GM20431 (cell line): ENCODE measurements around the gene GOLGB1.

ENCODE experiments used
- in situ Hi-C: fragments of 300-500 bp; cut with MseI, MboI; formaldehyde crosslinking; loops from one replicate; pipeline ENCODE4 v1.15.0; 2020; ENCODE audit warnings: low sequenced_read_pairs; ENCODE audit not compliant: unreplicated experiment

The GOLGB1 gene

GRCh38 chr3:121645054-121645453 lies 104.5 kb downstream of the GOLGB1 start:
- in situ Hi-C loops, result no loop called here

- in situ Hi-C loops, result no loop called here
These were observed 106.8 kb downstream of the GOLGB1 start for GRCh38 chr3:121642601-121643314.

- in situ Hi-C loops, result no loop called here
These were observed 108.4 kb downstream of the GOLGB1 start for GRCh38 chr3:121641127-121641526.

GRCh38 chr3:121637922-121638321 lies 111.6 kb downstream of the GOLGB1 start:
- in situ Hi-C loops, result no loop called here

- in situ Hi-C loops, result no loop called here
These were observed 119.2 kb downstream of the GOLGB1 start for GRCh38 chr3:121630355-121630754.

GRCh38 chr3:121629601-121630000 lies 119.9 kb downstream of the GOLGB1 start:
- in situ Hi-C loops, result no loop called here

GRCh38 chr3:121627622-121628021 lies 121.9 kb downstream of the GOLGB1 start:
- in situ Hi-C loops, result no loop called here

- in situ Hi-C loops, result no loop called here
These were observed 122.3 kb downstream of the GOLGB1 start for GRCh38 chr3:121627211-121627610.

GRCh38 chr3:121626495-121626894 lies 123.0 kb downstream of the GOLGB1 start:
- in situ Hi-C loops, result no loop called here

GRCh38 chr3:121624147-121624899 lies 125.2 kb downstream of the GOLGB1 start:
- in situ Hi-C loops, result no loop called here

- in situ Hi-C loops, result no loop called here
These were observed 128.1 kb downstream of the GOLGB1 start for GRCh38 chr3:121621491-121621890.

GRCh38 chr3:121619691-121620090 lies 129.8 kb downstream of the GOLGB1 start:
- in situ Hi-C loops, result no loop called here
